Gastrocnemius medialis (tissue), 4 donors: ENCODE measurements around the gene RPN2.
"Not testable (repeated sequence)": the region's sequence is repeated elsewhere in the genome, so short reads cannot be mapped to it uniquely, and the experiment has no call there.

Source experiments
- POLR2A ChIP-seq, 2 donors: fragments of 450-650 bp; IDR thresholded peaks; one replicate each; pipeline ENCODE4 v1.6.1; 2017; ENCODE audit warnings: antibody characterized with exemption in 2 of 2, mild to moderate bottlenecking in 2 of 2, moderate library complexity in 2 of 2
- TF ChIP-seq, protein P1 (sequence below), 5 experiments: fragments of 450-650 bp in 3 of 5; fragments of 200-600 bp in 2 of 5; sonication (generic) in 2 of 5; IDR thresholded peaks in 4 of 5; conservative IDR thresholded peaks in 1 of 5; 1 replicate in 4 of 5; 2 replicates in 1 of 5; pipeline ENCODE4 v1.5.1; 2016 to 2019; ENCODE audit warnings: antibody characterized with exemption in 5 of 5, mild to moderate bottlenecking in 3 of 5, moderate library complexity in 3 of 5

GRCh38 chr20:37150864-37151263 lies 28.3 kb upstream of the RPN2 start:
- TF ChIP-seq, protein P1, sequence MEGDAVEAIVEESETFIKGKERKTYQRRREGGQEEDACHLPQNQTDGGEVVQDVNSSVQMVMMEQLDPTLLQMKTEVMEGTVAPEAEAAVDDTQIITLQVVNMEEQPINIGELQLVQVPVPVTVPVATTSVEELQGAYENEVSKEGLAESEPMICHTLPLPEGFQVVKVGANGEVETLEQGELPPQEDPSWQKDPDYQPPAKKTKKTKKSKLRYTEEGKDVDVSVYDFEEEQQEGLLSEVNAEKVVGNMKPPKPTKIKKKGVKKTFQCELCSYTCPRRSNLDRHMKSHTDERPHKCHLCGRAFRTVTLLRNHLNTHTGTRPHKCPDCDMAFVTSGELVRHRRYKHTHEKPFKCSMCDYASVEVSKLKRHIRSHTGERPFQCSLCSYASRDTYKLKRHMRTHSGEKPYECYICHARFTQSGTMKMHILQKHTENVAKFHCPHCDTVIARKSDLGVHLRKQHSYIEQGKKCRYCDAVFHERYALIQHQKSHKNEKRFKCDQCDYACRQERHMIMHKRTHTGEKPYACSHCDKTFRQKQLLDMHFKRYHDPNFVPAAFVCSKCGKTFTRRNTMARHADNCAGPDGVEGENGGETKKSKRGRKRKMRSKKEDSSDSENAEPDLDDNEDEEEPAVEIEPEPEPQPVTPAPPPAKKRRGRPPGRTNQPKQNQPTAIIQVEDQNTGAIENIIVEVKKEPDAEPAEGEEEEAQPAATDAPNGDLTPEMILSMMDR (IDR thresholded peaks at IDR 0.05 in 4 of 5, conservative IDR thresholded peaks at IDR 0.05 in 1 of 5) = not testable (repeated sequence)
- TF ChIP-seq POLR2A (IDR thresholded peaks at IDR 0.05) = not testable (repeated sequence)
